RWPE1 (cell line): ENCODE results near the gene ABLIM2.

Source experiments
- CTCF ChIA-PET: fragments of 350-600 bp; sonication (Branson Sonifier 250); formaldehyde crosslinking; extraction: SDS; loops from one replicate; lab custom pipeline; 2021; lab: Yijun Ruan, JAX
- POLR2A ChIA-PET: fragments of 400-600 bp; formaldehyde crosslinking; extraction: SDS; loops from one replicate; lab custom pipeline; 2020; ENCODE audit warnings: antibody characterized with exemption; ENCODE audit not compliant: low non-redundant PET; lab: Yijun Ruan, JAX
- DNase-seq: peaks from one replicate; pipeline ENCODE4 v3.0.0; 2012; ENCODE audit warnings: low spot score
- H3K27ac ChIP-seq: fragments of 450-650 bp; 2 replicates; pipeline ENCODE4 v1.5.1; 2017
- TF ChIP-seq, protein P1 (sequence below): fragments of 450-650 bp; conservative IDR thresholded peaks from 2 replicates; pipeline ENCODE4 v1.5.1; 2017; ENCODE audit warnings: low read depth, mild to moderate bottlenecking

The ABLIM2 gene

GRCh38 chr4:7990807-7991459 lies 167.7 kb downstream of the ABLIM2 start:
- TF ChIP-seq, protein P1, sequence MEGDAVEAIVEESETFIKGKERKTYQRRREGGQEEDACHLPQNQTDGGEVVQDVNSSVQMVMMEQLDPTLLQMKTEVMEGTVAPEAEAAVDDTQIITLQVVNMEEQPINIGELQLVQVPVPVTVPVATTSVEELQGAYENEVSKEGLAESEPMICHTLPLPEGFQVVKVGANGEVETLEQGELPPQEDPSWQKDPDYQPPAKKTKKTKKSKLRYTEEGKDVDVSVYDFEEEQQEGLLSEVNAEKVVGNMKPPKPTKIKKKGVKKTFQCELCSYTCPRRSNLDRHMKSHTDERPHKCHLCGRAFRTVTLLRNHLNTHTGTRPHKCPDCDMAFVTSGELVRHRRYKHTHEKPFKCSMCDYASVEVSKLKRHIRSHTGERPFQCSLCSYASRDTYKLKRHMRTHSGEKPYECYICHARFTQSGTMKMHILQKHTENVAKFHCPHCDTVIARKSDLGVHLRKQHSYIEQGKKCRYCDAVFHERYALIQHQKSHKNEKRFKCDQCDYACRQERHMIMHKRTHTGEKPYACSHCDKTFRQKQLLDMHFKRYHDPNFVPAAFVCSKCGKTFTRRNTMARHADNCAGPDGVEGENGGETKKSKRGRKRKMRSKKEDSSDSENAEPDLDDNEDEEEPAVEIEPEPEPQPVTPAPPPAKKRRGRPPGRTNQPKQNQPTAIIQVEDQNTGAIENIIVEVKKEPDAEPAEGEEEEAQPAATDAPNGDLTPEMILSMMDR = no peak
- ChIA-PET POLR2A (no interaction called here), CTCF (no interaction called here)
- no peak overlapping the region for H3K27ac ChIP-seq
- DNase-seq = no peak

DNA sequence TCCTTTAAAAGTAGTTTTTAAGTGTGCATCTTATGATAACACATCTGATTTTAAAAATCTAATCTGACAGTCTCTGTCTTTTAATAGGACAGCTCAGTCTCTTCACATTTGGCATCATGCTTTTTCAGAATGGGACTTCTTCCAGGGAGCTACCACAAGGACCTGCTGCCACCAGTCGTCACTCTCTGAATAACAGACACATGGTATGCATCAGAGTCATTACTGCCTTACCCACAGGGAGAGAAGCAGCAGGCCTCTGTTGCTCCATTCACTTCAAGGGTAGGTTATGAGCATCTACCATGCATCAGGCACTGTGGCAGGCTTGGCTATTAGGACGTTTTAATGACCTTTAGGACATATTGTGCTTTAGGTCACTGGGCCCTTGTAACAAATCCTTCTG lies 169.0 kb downstream of the ABLIM2 start:
- TF ChIP-seq, protein P1 = no peak
- CTCF ChIA-PET = no interaction called here
- POLR2A ChIA-PET = no interaction called here

DNA sequence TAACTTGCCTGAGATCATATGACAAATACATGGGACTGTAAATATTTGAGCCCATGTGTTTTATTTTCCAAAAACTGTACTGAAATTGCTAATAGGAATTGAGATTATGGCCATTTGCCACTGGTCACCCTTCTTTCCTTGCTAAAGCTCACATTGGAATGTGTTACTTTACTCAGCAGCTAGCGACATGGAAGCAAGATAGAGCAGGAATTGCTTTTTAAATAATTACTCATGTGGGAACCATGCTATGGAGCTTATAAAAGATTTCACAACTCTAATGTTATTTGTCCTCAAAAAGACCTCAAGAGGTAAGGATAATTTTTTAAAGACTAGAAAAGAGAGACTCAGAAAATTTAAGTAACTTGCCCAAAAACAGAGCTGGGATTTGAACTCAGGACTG lies 170.2 kb downstream of the ABLIM2 start:
- peak; percentile 19 for DNase-seq
- H3K27ac ChIP-seq = peak overlapping the region; percentile 81
- POLR2A ChIA-PET = no interaction called here
- CTCF ChIA-PET = interaction anchor here (0.6 to 3.8 kb wide), 4 partner anchors 20 to 257 kb away, joined by 3 to 23 read pairs (median 4); no protein-coding TSS in a partner anchor
- TF ChIP-seq, protein P1 = no peak

More for the DNA sequence above, 169.0 kb downstream of the ABLIM2 start:
- no peak overlapping the region for H3K27ac ChIP-seq
- DNase-seq = no peak

- peak; percentile 57 for DNase-seq
- CTCF ChIA-PET = interaction anchor here (0.6 to 3.8 kb wide), 9 partner anchors 19 to 256 kb away, joined by 3 to 23 read pairs (median 4); no protein-coding TSS in a partner anchor
- TF ChIP-seq, protein P1 = peak; percentile 90
- POLR2A ChIA-PET = no interaction called here
- peak overlapping the region; percentile 81 for H3K27ac ChIP-seq
These were observed 171.2 kb downstream of the ABLIM2 start for GRCh38 chr4:7987148-7987989.

GRCh38 chr4:7985891-7986441 lies 172.6 kb downstream of the ABLIM2 start:
- DNase-seq = no peak
- TF ChIP-seq, protein P1 = no peak
- ChIA-PET CTCF (interaction anchor here (3.8 kb wide), 1 partner anchor 183 kb away, joined by 23 read pairs; no protein-coding TSS in a partner anchor), POLR2A (no interaction called here)
- peak overlapping the region; percentile 7; the same call in 1 of the 2 replicates for H3K27ac ChIP-seq

GRCh38 chr4:7985072-7985471 lies 173.5 kb downstream of the ABLIM2 start:
- TF ChIP-seq, protein P1 = no peak
- POLR2A ChIA-PET = no interaction called here

More at GRCh38 chr4:7985072-7985471, 173.5 kb downstream of the ABLIM2 start:
- H3K27ac ChIP-seq = no peak overlapping the region
- CTCF ChIA-PET = interaction anchor here (3.8 kb wide), 1 partner anchor 182 kb away, joined by 23 read pairs; no protein-coding TSS in a partner anchor
- no peak for DNase-seq
